Measurements from ENCODE around the gene ADAMTSL5. TPM values are rescaled to one million over a fixed set of nuclear protein-coding genes. Genes with fewer than 3 reads are reported as not detected.
"Not testable (repeated sequence)": the region's sequence is repeated elsewhere in the genome, so short reads cannot be mapped to it uniquely, and the experiment has no call there.

The ADAMTSL5 gene
- total RNA-seq, 1 donor from 2014 or later: not detected

DNA sequence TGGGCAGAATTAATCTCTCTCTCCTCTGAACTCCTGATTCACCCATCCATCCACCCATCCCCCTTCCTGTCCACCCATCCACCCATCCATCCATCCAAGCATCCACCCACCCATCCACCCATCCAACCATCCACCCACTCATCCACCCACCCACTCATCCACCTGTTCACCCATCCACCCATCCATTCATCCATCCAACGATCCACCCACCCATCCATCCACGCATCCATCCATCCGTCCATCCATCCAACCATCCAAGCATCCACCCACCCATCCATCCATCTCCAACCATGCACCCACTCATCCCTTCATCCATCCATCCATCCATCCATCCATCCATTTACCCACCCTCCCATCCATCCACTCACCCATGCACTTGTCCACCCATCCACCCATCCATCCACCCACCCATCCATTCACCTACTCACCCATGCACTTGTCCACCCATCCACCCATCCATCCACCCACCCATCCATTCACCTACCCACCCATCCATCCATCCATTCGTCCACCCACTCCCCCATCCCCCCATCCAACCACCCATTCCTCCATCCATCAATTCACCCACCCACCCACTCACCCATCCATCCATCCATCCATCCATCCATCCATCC lies 36.6 kb upstream of the ADAMTSL5 start:
- Mint-ChIP-seq H3K36me3 (ENCODE audit: low read depth) (no peaks in the 10 kb centered on the region), H3K27me3 (peaks cover 14% of the 10 kb centered on the region), H3K27ac (no peak overlapping the region), H3K9me3 (no peaks in the 10 kb centered on the region), H3K4me3 (no peak overlapping the region), H3K4me1 (peaks cover 6% of the 10 kb centered on the region)
- TF ChIP-seq, protein P1, sequence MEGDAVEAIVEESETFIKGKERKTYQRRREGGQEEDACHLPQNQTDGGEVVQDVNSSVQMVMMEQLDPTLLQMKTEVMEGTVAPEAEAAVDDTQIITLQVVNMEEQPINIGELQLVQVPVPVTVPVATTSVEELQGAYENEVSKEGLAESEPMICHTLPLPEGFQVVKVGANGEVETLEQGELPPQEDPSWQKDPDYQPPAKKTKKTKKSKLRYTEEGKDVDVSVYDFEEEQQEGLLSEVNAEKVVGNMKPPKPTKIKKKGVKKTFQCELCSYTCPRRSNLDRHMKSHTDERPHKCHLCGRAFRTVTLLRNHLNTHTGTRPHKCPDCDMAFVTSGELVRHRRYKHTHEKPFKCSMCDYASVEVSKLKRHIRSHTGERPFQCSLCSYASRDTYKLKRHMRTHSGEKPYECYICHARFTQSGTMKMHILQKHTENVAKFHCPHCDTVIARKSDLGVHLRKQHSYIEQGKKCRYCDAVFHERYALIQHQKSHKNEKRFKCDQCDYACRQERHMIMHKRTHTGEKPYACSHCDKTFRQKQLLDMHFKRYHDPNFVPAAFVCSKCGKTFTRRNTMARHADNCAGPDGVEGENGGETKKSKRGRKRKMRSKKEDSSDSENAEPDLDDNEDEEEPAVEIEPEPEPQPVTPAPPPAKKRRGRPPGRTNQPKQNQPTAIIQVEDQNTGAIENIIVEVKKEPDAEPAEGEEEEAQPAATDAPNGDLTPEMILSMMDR (IDR thresholded peaks at IDR 0.05): no peak
- CTCF ChIA-PET: interaction anchor here (1.7 kb wide), 1 partner anchor 123 kb away, joined by 6 read pairs; no protein-coding TSS in a partner anchor
- intact Hi-C loops (cut with micrococcal nuclease): loop anchor here (5.0 kb wide), 1 partner anchor 263 kb away; the partner anchor contains the start of gene ATP8B3
- POLR2A ChIA-PET: no interaction called here
- DNase-seq: no peak
- ATAC-seq (ENCODE audit: low read depth): no peak

- POLR2A ChIA-PET: no interaction called here
- intact Hi-C loops (cut with micrococcal nuclease): no loop called here
- H3K4me1 Mint-ChIP-seq: no peaks in the 10 kb centered on the region
- CTCF ChIA-PET: no interaction called here
- TF ChIP-seq, protein P1 (IDR thresholded peaks at IDR 0.05): no peak
- no peak overlapping the region for H3K4me3 Mint-ChIP-seq
- ATAC-seq (ENCODE audit: low read depth): no peak
- DNase-seq: no peak
- no peaks in the 10 kb centered on the region for H3K36me3 Mint-ChIP-seq (ENCODE audit: low read depth)
- H3K9me3 Mint-ChIP-seq: no peaks in the 10 kb centered on the region
- no peak overlapping the region for H3K27ac Mint-ChIP-seq
- peaks cover 18% of the 10 kb centered on the region for H3K27me3 Mint-ChIP-seq
Measured at GRCh38 chr19:1540365-1540925, 27.6 kb upstream of the ADAMTSL5 start.

DNA sequence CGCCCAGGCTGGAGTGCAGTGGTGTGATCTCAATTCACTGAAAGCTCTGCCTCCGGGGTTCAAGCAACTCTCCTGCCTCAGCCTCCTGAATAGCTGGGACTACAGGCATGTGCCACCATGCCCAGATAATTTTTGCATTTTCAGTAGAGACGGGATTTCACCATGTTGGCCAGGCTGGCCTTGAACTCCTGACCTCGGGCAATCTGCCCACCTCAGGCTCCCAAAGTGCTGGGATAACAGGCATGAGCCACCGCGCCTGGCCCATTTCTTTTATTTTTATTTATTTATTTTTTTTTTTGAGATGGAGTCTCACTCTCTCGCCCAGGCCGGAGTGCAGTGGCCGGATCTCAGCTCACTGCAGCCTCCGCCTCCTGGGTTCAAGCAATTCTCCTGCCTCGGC lies 26.9 kb upstream of the ADAMTSL5 start:
- CTCF ChIA-PET; intact Hi-C loops (cut with micrococcal nuclease): not testable (repeated sequence)
- POLR2A ChIA-PET: interaction anchor here (0.7 kb wide), 2 partner anchors 360 to 1571 kb away, joined by 3 to 12 read pairs; no protein-coding TSS in a partner anchor

GRCh38 chr19:1538978-1539377 lies 26.2 kb upstream of the ADAMTSL5 start:
- intact Hi-C loops (cut with micrococcal nuclease): no loop called here
- no peak overlapping the region for H3K4me3 Mint-ChIP-seq
- CTCF ChIA-PET: no interaction called here
- no peak overlapping the region for H3K27ac Mint-ChIP-seq
- DNase-seq (no peak), ATAC-seq (ENCODE audit: low read depth) (no peak)
- POLR2A ChIA-PET: interaction anchor here (0.7 kb wide), 1 partner anchor 1572 kb away, joined by 3 read pairs; no protein-coding TSS in a partner anchor
- H3K36me3 Mint-ChIP-seq (ENCODE audit: low read depth): no peaks in the 10 kb centered on the region
- H3K9me3 Mint-ChIP-seq: no peaks in the 10 kb centered on the region
- TF ChIP-seq, protein P1 (IDR thresholded peaks at IDR 0.05): no peak
- peaks cover 18% of the 10 kb centered on the region for H3K27me3 Mint-ChIP-seq
- H3K4me1 Mint-ChIP-seq: no peaks in the 10 kb centered on the region

More for the DNA sequence above, 26.9 kb upstream of the ADAMTSL5 start:
- not testable (repeated sequence) for H3K27ac Mint-ChIP-seq; H3K36me3 Mint-ChIP-seq (ENCODE audit: low read depth); H3K4me1 Mint-ChIP-seq; H3K9me3 Mint-ChIP-seq; DNase-seq; H3K4me3 Mint-ChIP-seq; ATAC-seq (ENCODE audit: low read depth)
- peaks cover 18% of the 10 kb centered on the region for H3K27me3 Mint-ChIP-seq

GRCh38 chr19:1535699-1536098 lies 22.9 kb upstream of the ADAMTSL5 start:
- DNase-seq; H3K36me3 Mint-ChIP-seq (ENCODE audit: low read depth); intact Hi-C loops (cut with micrococcal nuclease); H3K4me1 Mint-ChIP-seq; ATAC-seq (ENCODE audit: low read depth); H3K27ac Mint-ChIP-seq; H3K9me3 Mint-ChIP-seq; CTCF ChIA-PET; POLR2A ChIA-PET; H3K4me3 Mint-ChIP-seq: not testable (repeated sequence)
- H3K27me3 Mint-ChIP-seq: peaks cover 16% of the 10 kb centered on the region

DNA sequence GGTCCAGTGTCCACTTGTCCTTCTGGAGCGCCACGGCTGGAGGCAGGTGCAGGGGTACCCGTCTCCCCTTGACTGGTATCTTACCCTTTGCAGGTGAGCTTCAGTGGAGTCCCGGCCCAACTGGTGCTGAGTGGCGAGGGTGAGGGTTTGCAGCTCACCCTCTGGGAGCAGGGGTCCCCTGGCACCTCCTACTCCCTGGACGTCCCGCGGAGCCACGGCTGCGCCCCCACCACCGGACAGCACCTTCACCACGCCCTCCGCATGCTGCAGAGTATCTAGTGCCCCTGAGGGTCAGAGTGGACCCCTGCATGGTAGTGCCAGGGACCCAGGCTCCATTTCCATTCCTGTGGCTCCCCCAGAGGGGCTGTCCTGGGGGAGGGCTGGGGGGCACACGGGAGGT lies 22.2 kb upstream of the ADAMTSL5 start:
- ChIA-PET POLR2A (interaction anchor here (0.6 kb wide), 1 partner anchor 56 kb away, joined by 4 read pairs; the partner anchor contains the start of gene C19orf25), CTCF (no interaction called here)
- Mint-ChIP-seq H3K4me3 (no peak overlapping the region), H3K9me3 (no peaks in the 10 kb centered on the region), H3K36me3 (ENCODE audit: low read depth) (no peaks in the 10 kb centered on the region), H3K27ac (no peak overlapping the region), H3K4me1 (no peaks in the 10 kb centered on the region), H3K27me3 (peaks cover 14% of the 10 kb centered on the region)
- TF ChIP-seq, protein P1 (IDR thresholded peaks at IDR 0.05): no peak
- ATAC-seq (ENCODE audit: low read depth) (no peak), DNase-seq (no peak)
- intact Hi-C loops (cut with micrococcal nuclease): no loop called here

Data from activated B cell treated with CpG ODN at 0.5 μM for 24 hours (primary cell).